GOT3 (cell line): ENCODE data around the gene FRMD4A.
"Not testable (repeated sequence)": the region's sequence is repeated elsewhere in the genome, so short reads cannot be mapped to it uniquely, and the experiment has no call there.

Experiments
- DNase-seq: peaks from one replicate; lab custom pipeline; 2025; ENCODE audit warnings: mixed read lengths; lab: John Stamatoyannopoulos, UW

The FRMD4A gene

GRCh38 chr10:13950543-13950939 is 380.2 kb downstream of the FRMD4A start:
- no peak for DNase-seq

- DNase-seq, result no peak
Measured at GRCh38 chr10:13949844-13950542, 380.7 kb downstream of the FRMD4A start.

- no peak for DNase-seq
Measured at GRCh38 chr10:13946209-13946460, 384.6 kb downstream of the FRMD4A start.

- no peak for DNase-seq
Measured at GRCh38 chr10:13945390-13946208, 385.1 kb downstream of the FRMD4A start.

- no peak for DNase-seq
Measured at GRCh38 chr10:13944823-13945222, 385.9 kb downstream of the FRMD4A start.

- no peak for DNase-seq
Measured at GRCh38 chr10:13943735-13944398, 386.9 kb downstream of the FRMD4A start.

- DNase-seq, result no peak
Measured at GRCh38 chr10:13942035-13942434, 388.7 kb downstream of the FRMD4A start.

GRCh38 chr10:13939391-13939790 is 391.3 kb downstream of the FRMD4A start:
- no peak for DNase-seq

- DNase-seq, result no peak
Measured at GRCh38 chr10:13938950-13939349, 391.8 kb downstream of the FRMD4A start.

GRCh38 chr10:13936826-13937225 is 393.9 kb downstream of the FRMD4A start:
- no peak for DNase-seq

GRCh38 chr10:13930120-13930519 is 400.6 kb downstream of the FRMD4A start:
- no peak for DNase-seq

- no peak for DNase-seq
Measured at GRCh38 chr10:13928451-13928850, 402.3 kb downstream of the FRMD4A start.

GRCh38 chr10:13925971-13926780 is 404.5 kb downstream of the FRMD4A start:
- no peak for DNase-seq

- peak; percentile 29 for DNase-seq
Measured at GRCh38 chr10:13924040-13924725, 406.5 kb downstream of the FRMD4A start.

- no peak for DNase-seq
Measured at GRCh38 chr10:13922586-13922985, 408.1 kb downstream of the FRMD4A start.

- DNase-seq, result no peak
Measured at GRCh38 chr10:13921941-13922340, 408.8 kb downstream of the FRMD4A start.

- not testable (repeated sequence) for DNase-seq
Measured at GRCh38 chr10:13921131-13921530, 409.6 kb downstream of the FRMD4A start.

GRCh38 chr10:13920465-13920864 is 410.3 kb downstream of the FRMD4A start:
- DNase-seq, result no peak

GRCh38 chr10:13920031-13920430 is 410.7 kb downstream of the FRMD4A start:
- no peak for DNase-seq

- DNase-seq, result no peak
Measured at GRCh38 chr10:13917791-13918190, 412.9 kb downstream of the FRMD4A start.

GRCh38 chr10:13916384-13916947 is 414.3 kb downstream of the FRMD4A start:
- DNase-seq, result no peak
